SK-N-SH (cell line): Measurements from ENCODE around the gene ZNF407.

ENCODE experiments used
- ELF1 ChIP-seq: IDR thresholded peaks from 2 replicates; pipeline ENCODE4 v1.4.0; 2012
- POLR2AphosphoS5 ChIP-seq: IDR thresholded peaks from 2 replicates; pipeline ENCODE4 v1.6.1; 2012; ENCODE audit warnings: low read depth, low read length
- TF ChIP-seq, protein P1 (sequence below): IDR thresholded peaks from 2 replicates; pipeline ENCODE4 v1.4.0; 2012; ENCODE audit warnings: low read depth

GRCh38 chr18:75087119-75088020 lies 489.7 kb downstream of the ZNF407 start:
- TF ChIP-seq ELF1 (no peak), POLR2AphosphoS5 (no peak)
- TF ChIP-seq, protein P1, sequence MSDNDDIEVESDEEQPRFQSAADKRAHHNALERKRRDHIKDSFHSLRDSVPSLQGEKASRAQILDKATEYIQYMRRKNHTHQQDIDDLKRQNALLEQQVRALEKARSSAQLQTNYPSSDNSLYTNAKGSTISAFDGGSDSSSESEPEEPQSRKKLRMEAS: no peak
